Nephron progenitor cell (in vitro differentiated cells): ENCODE measurements around the gene GPR156.

Experiments
- DNase-seq: peaks from one replicate; pipeline ENCODE4 v3.0.0; 2021
- H3K27ac Mint-ChIP-seq: 2 replicates; pipeline ENCODE4 v1.8.0; 2021; ENCODE audit warnings: mild to moderate bottlenecking, moderate library complexity, mixed read lengths
- H3K27me3 Mint-ChIP-seq: 2 replicates; pipeline ENCODE4 v1.8.0; 2021; ENCODE audit warnings: mild to moderate bottlenecking, low read depth, mixed read lengths; ENCODE audit not compliant: poor library complexity
- H3K36me3 Mint-ChIP-seq: 2 replicates; pipeline ENCODE4 v1.8.0; 2021; ENCODE audit warnings: low read depth, mixed read lengths
- H3K4me1 Mint-ChIP-seq: 2 replicates; pipeline ENCODE4 v1.8.0; 2021; ENCODE audit warnings: mixed read lengths
- H3K4me3 Mint-ChIP-seq: 2 replicates; pipeline ENCODE4 v1.8.0; 2021; ENCODE audit warnings: mild to moderate bottlenecking, moderate library complexity, mixed read lengths
- H3K9me3 Mint-ChIP-seq: 2 replicates; pipeline ENCODE4 v1.8.0; 2021; ENCODE audit warnings: mild to moderate bottlenecking, moderate library complexity, mixed read lengths
- CTCF ChIP-seq: fragments of 200-600 bp; sonication (generic); IDR thresholded peaks from 2 replicates; pipeline ENCODE4 v1.5.0; 2021; ENCODE audit warnings: antibody characterized with exemption

Gene GPR156

GRCh38 chr3:120177707-120178306, 107.2 kb downstream of the GPR156 start:
- TF ChIP-seq CTCF = no peak

GRCh38 chr3:120177151-120177550, 107.9 kb downstream of the GPR156 start:
- no peak overlapping the region for H3K4me3 Mint-ChIP-seq
- peaks cover 16% of the 10 kb centered on the region for H3K4me1 Mint-ChIP-seq
- no peak for TF ChIP-seq CTCF

More at GRCh38 chr3:120177707-120178306, 107.2 kb downstream of the GPR156 start:
- H3K9me3 Mint-ChIP-seq = no peaks in the 10 kb centered on the region
- H3K27ac Mint-ChIP-seq = peak overlapping the region; percentile 90
- no peaks in the 10 kb centered on the region for H3K27me3 Mint-ChIP-seq
- H3K4me3 Mint-ChIP-seq = no peak overlapping the region
- H3K4me1 Mint-ChIP-seq = peaks cover 16% of the 10 kb centered on the region
- DNase-seq = no peak
- no peaks in the 10 kb centered on the region for H3K36me3 Mint-ChIP-seq

GRCh38 chr3:120174811-120175539, 110.0 kb downstream of the GPR156 start:
- no peaks in the 10 kb centered on the region for H3K36me3 Mint-ChIP-seq
- no peak overlapping the region for H3K4me3 Mint-ChIP-seq

More at GRCh38 chr3:120177151-120177550, 107.9 kb downstream of the GPR156 start:
- peak; percentile 15 for DNase-seq
- no peaks in the 10 kb centered on the region for H3K36me3 Mint-ChIP-seq
- H3K9me3 Mint-ChIP-seq = no peaks in the 10 kb centered on the region
- peak overlapping the region; percentile 90 for H3K27ac Mint-ChIP-seq
- H3K27me3 Mint-ChIP-seq = no peaks in the 10 kb centered on the region

GRCh38 chr3:120173056-120173675, 111.9 kb downstream of the GPR156 start:
- no peak overlapping the region for H3K27ac Mint-ChIP-seq
- no peaks in the 10 kb centered on the region for H3K36me3 Mint-ChIP-seq
- peaks cover 25% of the 10 kb centered on the region for H3K4me1 Mint-ChIP-seq
- no peak for TF ChIP-seq CTCF
- no peaks in the 10 kb centered on the region for H3K9me3 Mint-ChIP-seq
- DNase-seq = no peak
- H3K27me3 Mint-ChIP-seq = no peaks in the 10 kb centered on the region
- H3K4me3 Mint-ChIP-seq = no peak overlapping the region

More at GRCh38 chr3:120174811-120175539, 110.0 kb downstream of the GPR156 start:
- no peak for TF ChIP-seq CTCF
- DNase-seq = no peak
- Mint-ChIP-seq H3K9me3 (no peaks in the 10 kb centered on the region), H3K27me3 (no peaks in the 10 kb centered on the region), H3K4me1 (peaks cover 25% of the 10 kb centered on the region), H3K27ac (no peak overlapping the region)

GRCh38 chr3:120172070-120172469, 113.0 kb downstream of the GPR156 start:
- Mint-ChIP-seq H3K27me3 (no peaks in the 10 kb centered on the region), H3K4me3 (no peak overlapping the region), H3K27ac (no peak overlapping the region), H3K36me3 (no peaks in the 10 kb centered on the region), H3K4me1 (peaks cover 15% of the 10 kb centered on the region), H3K9me3 (no peaks in the 10 kb centered on the region)
- DNase-seq = no peak
- TF ChIP-seq CTCF = no peak
